WERI-Rb-1 (cell line): ENCODE results near the gene UBE2J2.

Experiments
- DNase-seq: peaks from one replicate; pipeline ENCODE4 v3.0.0-alpha.2; 2020
- H3K27ac ChIP-seq: fragments of 250-450 bp; sonication (Bioruptor Pico); 2 replicates; pipeline ENCODE4 v1.5.1; 2020; ENCODE audit warnings: mild to moderate bottlenecking, moderate library complexity
- H3K27me3 ChIP-seq: fragments of 250-450 bp; sonication (Bioruptor Pico); 2 replicates; pipeline ENCODE4 v1.5.1; 2021; ENCODE audit warnings: mild to moderate bottlenecking, low read depth, moderate library complexity; ENCODE audit not compliant: insufficient read depth, severe bottlenecking
- H3K36me3 ChIP-seq: fragments of 250-450 bp; sonication (Bioruptor Pico); 2 replicates; pipeline ENCODE4 v1.5.1; 2020; ENCODE audit warnings: mild to moderate bottlenecking, moderate library complexity
- H3K4me3 ChIP-seq: 2 replicates; pipeline ENCODE4 v1.5.1; 2011; ENCODE audit warnings: low read depth, mild to moderate bottlenecking, control low read depth, low read length
- H3K9me3 ChIP-seq: fragments of 250-450 bp; sonication (Bioruptor Pico); 2 replicates; pipeline ENCODE4 v1.5.1; 2021; ENCODE audit warnings: mild to moderate bottlenecking, moderate library complexity; ENCODE audit not compliant: severe bottlenecking
- TF ChIP-seq, protein P1 (sequence below): IDR thresholded peaks from 2 replicates; pipeline ENCODE4 v1.5.1; 2011; ENCODE audit warnings: low read depth, mild to moderate bottlenecking, control low read depth, inconsistent platforms, low read length

The UBE2J2 gene

DNA sequence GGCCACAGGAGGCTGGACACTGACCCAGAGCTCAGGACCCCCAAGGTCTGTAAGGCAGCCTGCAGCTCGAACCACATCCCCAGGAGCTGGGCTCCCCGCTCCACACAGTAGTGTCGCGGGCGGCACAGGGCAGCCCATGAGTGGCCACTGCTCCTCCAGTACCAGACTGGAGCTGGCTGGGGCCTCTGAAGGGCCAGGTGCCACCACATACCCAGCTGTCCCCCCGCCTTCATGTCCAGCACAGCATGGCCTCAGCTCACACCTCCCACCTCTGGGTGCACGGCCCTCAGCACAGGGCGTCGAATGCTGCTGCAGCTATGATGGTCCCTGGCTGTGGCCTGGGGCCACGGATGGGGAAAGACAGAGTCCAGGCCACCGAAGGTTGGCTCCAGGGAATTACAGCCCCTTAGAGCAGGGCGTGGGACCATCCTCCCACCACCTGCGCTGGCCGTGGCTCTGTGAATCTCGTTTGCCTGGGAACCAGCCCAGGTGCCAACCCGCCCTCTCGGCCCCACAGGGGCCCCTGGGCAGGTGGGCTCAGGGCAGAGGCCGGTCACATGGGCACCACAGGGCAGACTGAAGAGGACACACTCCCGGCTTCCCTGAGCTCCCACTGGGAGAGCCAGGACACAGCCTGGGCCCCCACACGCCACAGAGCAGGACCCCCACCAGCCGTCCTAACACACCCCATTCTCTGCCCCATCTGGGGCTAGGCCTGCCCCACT, 57.6 kb downstream of the UBE2J2 start:
- Histone ChIP-seq H3K9me3 (no peaks in the 10 kb centered on the region), H3K4me3 (no peak overlapping the region), H3K27ac (no peak overlapping the region), H3K27me3 (no peaks in the 10 kb centered on the region), H3K36me3 (peaks cover 34% of the 10 kb centered on the region)
- TF ChIP-seq, protein P1, sequence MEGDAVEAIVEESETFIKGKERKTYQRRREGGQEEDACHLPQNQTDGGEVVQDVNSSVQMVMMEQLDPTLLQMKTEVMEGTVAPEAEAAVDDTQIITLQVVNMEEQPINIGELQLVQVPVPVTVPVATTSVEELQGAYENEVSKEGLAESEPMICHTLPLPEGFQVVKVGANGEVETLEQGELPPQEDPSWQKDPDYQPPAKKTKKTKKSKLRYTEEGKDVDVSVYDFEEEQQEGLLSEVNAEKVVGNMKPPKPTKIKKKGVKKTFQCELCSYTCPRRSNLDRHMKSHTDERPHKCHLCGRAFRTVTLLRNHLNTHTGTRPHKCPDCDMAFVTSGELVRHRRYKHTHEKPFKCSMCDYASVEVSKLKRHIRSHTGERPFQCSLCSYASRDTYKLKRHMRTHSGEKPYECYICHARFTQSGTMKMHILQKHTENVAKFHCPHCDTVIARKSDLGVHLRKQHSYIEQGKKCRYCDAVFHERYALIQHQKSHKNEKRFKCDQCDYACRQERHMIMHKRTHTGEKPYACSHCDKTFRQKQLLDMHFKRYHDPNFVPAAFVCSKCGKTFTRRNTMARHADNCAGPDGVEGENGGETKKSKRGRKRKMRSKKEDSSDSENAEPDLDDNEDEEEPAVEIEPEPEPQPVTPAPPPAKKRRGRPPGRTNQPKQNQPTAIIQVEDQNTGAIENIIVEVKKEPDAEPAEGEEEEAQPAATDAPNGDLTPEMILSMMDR, result no peak
- DNase-seq, result no peak

DNA sequence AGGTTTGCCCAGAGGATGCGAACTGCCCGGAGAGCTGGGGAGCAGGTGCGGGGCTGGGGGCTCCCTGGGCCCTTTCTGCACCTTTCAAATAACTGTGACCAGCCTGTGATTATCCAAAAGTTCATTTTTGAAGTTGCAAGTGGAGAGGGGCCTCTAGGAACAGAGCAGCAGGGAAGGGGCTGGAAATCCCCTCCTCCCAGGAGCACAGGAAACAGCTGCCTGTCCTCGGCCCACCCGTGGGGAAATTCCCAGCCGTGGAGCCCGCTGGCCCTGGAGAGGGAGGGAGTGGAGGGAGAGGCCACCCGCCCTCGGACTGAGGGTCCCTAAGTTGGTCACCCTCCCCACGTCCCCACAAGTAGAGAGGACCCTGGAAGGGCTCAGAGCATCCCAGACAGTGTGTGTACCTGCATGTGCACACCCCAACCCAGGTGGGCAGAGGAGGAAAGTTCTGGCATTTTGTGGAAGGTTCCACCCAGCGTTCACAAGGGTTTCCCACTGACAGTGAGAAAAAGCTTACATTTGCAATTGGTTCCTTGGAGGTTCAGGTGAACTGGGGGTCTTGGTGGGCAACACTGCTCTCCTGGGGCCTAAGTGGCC, 58.5 kb downstream of the UBE2J2 start:
- TF ChIP-seq, protein P1, result no peak
- DNase-seq, result no peak
- Histone ChIP-seq H3K27me3 (no peaks in the 10 kb centered on the region), H3K4me3 (no peak overlapping the region), H3K9me3 (no peaks in the 10 kb centered on the region), H3K36me3 (peaks cover 28% of the 10 kb centered on the region), H3K27ac (no peak overlapping the region)

DNA sequence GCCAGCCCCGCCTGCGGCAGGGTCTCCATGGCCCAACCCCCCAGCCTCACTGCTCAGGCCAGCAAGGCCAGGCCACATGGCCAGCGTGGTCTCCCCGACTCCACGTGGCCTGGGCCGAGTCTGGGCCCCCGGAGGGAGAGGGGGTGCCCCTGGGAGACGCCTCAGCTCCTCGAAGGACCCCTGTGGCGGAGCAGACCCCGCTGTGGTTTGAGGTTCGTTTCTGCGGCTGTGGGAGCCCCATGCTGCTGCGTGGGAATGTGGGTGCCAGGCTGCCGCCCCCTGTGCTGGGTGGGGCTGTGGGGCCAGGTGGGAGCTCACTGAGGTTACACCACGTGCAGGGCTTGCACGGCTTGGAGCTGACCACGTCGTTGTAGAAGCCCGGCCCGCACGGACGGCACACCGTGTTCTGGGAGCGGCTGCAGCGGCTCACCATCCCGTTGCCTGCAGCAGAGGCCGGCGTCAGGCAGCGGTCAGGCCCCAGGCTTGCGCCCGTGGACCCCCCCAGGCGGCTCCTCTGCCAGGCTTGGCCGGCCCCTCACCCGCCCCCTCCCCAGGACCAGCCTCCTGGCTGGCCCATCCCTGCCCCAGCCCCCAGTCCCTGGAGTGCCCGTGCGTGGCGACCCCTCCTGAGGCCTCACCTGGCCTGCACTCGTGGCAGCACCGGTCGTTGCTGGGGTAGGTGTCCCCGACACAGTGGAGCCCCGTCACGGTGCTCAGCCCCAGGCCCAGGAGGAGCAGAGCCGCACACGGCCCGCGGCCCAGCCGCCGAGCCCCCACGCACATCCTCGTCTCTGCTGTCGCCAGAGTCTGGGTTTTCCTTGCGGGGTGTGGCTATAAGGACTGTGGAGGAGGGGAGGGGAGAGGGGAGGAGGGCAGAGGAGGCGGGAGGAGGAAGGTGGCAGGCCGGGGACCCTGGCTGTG, 60.0 kb downstream of the UBE2J2 start, which contains the start of gene TNFRSF4:
Gene TNFRSF4 (minus strand): TSS at position 809 of the 921 bp plus-strand sequence. CDS start 26 bp downstream, at position 783.
- DNase-seq, result no peak
- Histone ChIP-seq H3K36me3 (peaks cover 26% of the 10 kb centered on the region), H3K27ac (no peak within 1 kb of the TSS), H3K4me3 (no peak within 1 kb of the TSS), H3K27me3 (no peaks in the 10 kb centered on the region), H3K9me3 (no peaks in the 10 kb centered on the region)
- TF ChIP-seq, protein P1, result no peak

DNA sequence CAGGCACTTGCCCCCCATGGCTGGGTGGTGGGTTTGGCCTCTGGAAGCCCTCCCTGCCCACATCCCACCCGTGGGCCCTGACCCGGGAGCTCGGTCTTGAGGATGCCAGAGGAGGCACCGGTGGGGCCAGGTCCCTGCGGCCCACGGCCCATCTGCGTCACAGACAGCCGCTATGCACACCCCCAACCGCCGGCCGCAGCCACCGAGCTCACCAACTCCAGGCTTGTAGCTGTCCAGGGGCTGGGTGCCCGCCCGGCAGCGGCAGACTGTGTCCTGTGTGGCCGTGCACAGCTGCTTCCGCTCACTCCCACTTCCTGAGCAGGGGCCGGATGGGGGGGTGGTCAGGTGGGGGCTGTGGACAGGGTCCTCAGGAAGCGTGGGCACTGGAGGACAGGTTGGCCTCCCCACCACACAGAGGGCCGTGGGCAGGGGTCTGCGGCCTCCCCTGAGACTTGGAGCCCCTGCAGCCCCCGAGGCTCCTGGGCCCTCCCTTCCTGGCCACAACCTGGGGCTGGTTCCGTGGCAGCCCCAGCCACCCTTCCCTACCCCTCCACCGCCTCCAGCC, 60.8 kb downstream of the UBE2J2 start:
- H3K27ac ChIP-seq, result no peak overlapping the region
- no peak for DNase-seq
- H3K9me3 ChIP-seq, result no peaks in the 10 kb centered on the region
- H3K27me3 ChIP-seq, result no peaks in the 10 kb centered on the region
- TF ChIP-seq, protein P1, result no peak
- no peak overlapping the region for H3K4me3 ChIP-seq
- peaks cover 18% of the 10 kb centered on the region for H3K36me3 ChIP-seq

DNA sequence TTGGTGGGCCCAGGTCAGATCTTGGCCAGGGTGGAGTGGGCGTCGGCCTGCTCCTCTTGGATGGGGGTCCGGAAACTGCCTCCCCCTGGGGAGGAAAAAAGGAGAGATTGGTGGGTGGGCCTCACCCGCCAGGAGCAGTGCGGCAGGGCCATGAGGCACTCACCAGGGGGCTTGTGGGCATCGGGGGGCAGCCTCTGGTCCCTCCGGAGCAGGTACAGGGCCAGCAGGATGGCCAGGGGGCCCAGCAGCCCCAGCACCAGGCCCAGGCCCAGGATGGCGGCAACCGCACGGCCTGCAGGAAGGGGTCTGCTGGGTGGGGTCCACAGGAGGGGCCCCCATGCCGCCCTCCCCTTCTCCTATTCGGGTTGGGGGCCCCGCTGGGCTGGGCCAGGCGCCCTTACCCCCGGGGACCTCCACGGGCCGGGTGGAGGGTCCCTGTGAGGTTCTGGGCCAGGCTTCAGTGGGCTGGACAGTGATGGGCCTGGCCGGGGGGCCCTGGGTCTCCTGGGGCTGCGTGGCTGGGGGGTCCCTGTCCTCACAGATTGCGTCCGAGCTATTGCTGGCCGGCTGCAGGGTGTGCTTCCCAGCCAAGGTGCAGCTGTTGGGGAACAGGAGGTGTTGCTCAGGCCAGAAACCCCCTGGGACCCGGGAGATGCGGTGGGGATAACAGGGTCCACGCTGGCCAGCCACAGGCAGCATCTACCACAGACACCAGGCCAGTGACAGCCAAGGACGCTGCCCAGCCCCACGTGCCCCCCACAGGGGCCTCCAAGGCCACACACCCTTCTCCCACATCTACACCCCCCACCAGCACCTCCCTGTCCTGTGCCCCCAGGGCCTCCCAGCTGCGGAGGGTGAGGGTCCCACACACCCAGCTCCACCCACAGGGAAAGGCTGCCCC, 61.9 kb downstream of the UBE2J2 start:
- H3K27ac ChIP-seq, result no peak overlapping the region
- no peaks in the 10 kb centered on the region for H3K9me3 ChIP-seq
- no peaks in the 10 kb centered on the region for H3K27me3 ChIP-seq
- H3K36me3 ChIP-seq, result peaks cover 11% of the 10 kb centered on the region
- H3K4me3 ChIP-seq, result no peak overlapping the region
- no peak for DNase-seq
- TF ChIP-seq, protein P1, result no peak
